HepG2 (cell line): ENCODE data around the gene UNC5C. TPM values are rescaled to one million over a fixed set of nuclear protein-coding genes. Genes with fewer than 3 reads are reported as not detected.

Experiments
- ATAC-seq: fragments of 200-7000 bp; cut with Tn5 transposase; 3 replicates; pipeline ENCODE4 v1.9.1; 2020; ENCODE audit warnings: mild to moderate bottlenecking, moderate library complexity
- BruUV-seq: library from RNA; stranded (reverse); fragments of 400-500 nt; replicated peaks from 2 replicates; lab custom pipeline; 2021; lab: Mats Ljungman, UMichigan
- CTCF ChIA-PET: fragments of 300-600 bp; formaldehyde crosslinking; extraction: SDS; loops from one replicate; lab custom pipeline; 2021; ENCODE audit warnings: low total read pairs, inconsistent platforms, low intra/inter-chr PET ratio; lab: Yijun Ruan, JAX
- POLR2A ChIA-PET: fragments of 350-600 bp; sonication (Branson Sonifier 250); formaldehyde crosslinking; loops from one replicate; lab custom pipeline; 2020; ENCODE audit warnings: antibody characterized with exemption, inconsistent platforms; lab: Yijun Ruan, JAX
- DNase-seq: peaks from one replicate; pipeline ENCODE4 v3.0.0-alpha.2; 2015; ENCODE audit warnings: low spot score
- FAIRE-seq: peaks from 3 replicates; lab custom pipeline; 2011; peaks lifted over from hg19 to GRCh38; lab: Jason Lieb, UNC
- H2AFZ ChIP-seq: one replicate; pipeline ENCODE4 v1.6.1; 2011; ENCODE audit warnings: low read length, inconsistent platforms
- H3K27ac ChIP-seq: fragments of 300-600 bp; 3 replicates; pipeline ENCODE4 v1.8.0; 2011; ENCODE audit warnings: mixed run types, mild to moderate bottlenecking, mixed read lengths, low read length, inconsistent platforms; ENCODE audit not compliant: insufficient read depth; ENCODE audit errors: extremely low read length
- H3K27me3 ChIP-seq, 2 experiments: fragments of 200-600 bp in 1 of 2; 2 replicates in 1 of 2; 3 replicates in 1 of 2; pipeline versions ENCODE4 v1.6.0 to v1.8.0; 2011; ENCODE audit warnings: low read length in 2 of 2, mild to moderate bottlenecking in 2 of 2, moderate library complexity in 2 of 2, inconsistent platforms in 1 of 2; ENCODE audit not compliant: insufficient read depth in 2 of 2, control insufficient read depth in 1 of 2
- H3K36me3 ChIP-seq, 2 experiments: fragments of 200-600 bp in 1 of 2; replicated peaks in 1 of 2; 2 replicates in 1 of 2; 3 replicates in 1 of 2; pipeline versions ENCODE4 v1.5.1 to v1.8.0; 2011; ENCODE audit warnings: low read length in 2 of 2, inconsistent platforms in 1 of 2; ENCODE audit not compliant: insufficient read depth in 2 of 2, control insufficient read depth in 1 of 2
- H3K4me1 ChIP-seq: 2 replicates; pipeline ENCODE4 v1.5.1; 2012; ENCODE audit warnings: low read length, inconsistent platforms; ENCODE audit not compliant: insufficient read depth
- H3K4me2 ChIP-seq: 2 replicates; pipeline ENCODE4 v1.6.0; 2011; ENCODE audit warnings: low read depth, low read length, inconsistent platforms
- H3K4me3 ChIP-seq, 3 experiments: fragments of 200-600 bp in 1 of 3; sonication (generic), shearing (Covaris generic) in 1 of 3; replicated peaks in 1 of 3; 2 replicates each; pipeline ENCODE4 v1.5.1; 2011 to 2016; ENCODE audit warnings: low read length in 3 of 3, inconsistent platforms in 2 of 3, low read depth in 2 of 3, mild to moderate bottlenecking in 2 of 3, control low read depth in 1 of 3, mixed read lengths in 1 of 3; ENCODE audit not compliant: insufficient read depth in 1 of 3
- H3K79me2 ChIP-seq: one replicate; pipeline ENCODE4 v1.6.1; 2011; ENCODE audit warnings: low read length, inconsistent platforms; ENCODE audit not compliant: insufficient read depth
- H3K9ac ChIP-seq: 2 replicates; pipeline ENCODE4 v1.6.0; 2011; ENCODE audit warnings: mild to moderate bottlenecking, low read depth, low read length, inconsistent platforms; ENCODE audit not compliant: insufficient read depth
- H3K9me3 ChIP-seq: 2 replicates; pipeline ENCODE4 v1.5.1; 2012; ENCODE audit warnings: mild to moderate bottlenecking, low read length
- H4K20me1 ChIP-seq: 2 replicates; pipeline ENCODE4 v1.6.0; 2011; ENCODE audit warnings: inconsistent platforms, mild to moderate bottlenecking, low read length, moderate library complexity; ENCODE audit not compliant: insufficient read depth
- ARID3A ChIP-seq: IDR thresholded peaks from 2 replicates; pipeline ENCODE4 v1.6.1; 2012; ENCODE audit warnings: low read depth, low read length, improper control_type of control experiment
- CBX5 ChIP-seq: sonication (generic); formaldehyde crosslinking; IDR thresholded peaks from 2 replicates; pipeline ENCODE4 v1.4.0; 2020; ENCODE audit warnings: missing genetic modification reagents, borderline replicate concordance
- EED ChIP-seq: sonication (generic); formaldehyde crosslinking; IDR thresholded peaks from 2 replicates; pipeline ENCODE4 v1.5.0; 2020; ENCODE audit warnings: mild to moderate bottlenecking, missing genetic modification reagents
- GABPB1 ChIP-seq: IDR thresholded peaks from 2 replicates; pipeline ENCODE4 v1.6.1; 2016; ENCODE audit warnings: mild to moderate bottlenecking, missing genetic modification reagents, moderate library complexity, missing compliant biosample characterization
- KAT7 ChIP-seq: IDR thresholded peaks from 2 replicates; pipeline ENCODE4 v1.6.1; 2018; ENCODE audit warnings: borderline replicate concordance, missing compliant biosample characterization
- NFYB ChIP-seq: sonication (generic); formaldehyde crosslinking; IDR thresholded peaks from 2 replicates; pipeline ENCODE4 v1.4.0; 2020; ENCODE audit warnings: missing genetic modification reagents
- RCOR2 ChIP-seq: IDR thresholded peaks from 2 replicates; pipeline ENCODE4 v1.6.1; 2016; ENCODE audit warnings: missing biosample characterization, missing genetic modification reagents
- SP140L ChIP-seq: sonication (generic); formaldehyde crosslinking; IDR thresholded peaks from 2 replicates; pipeline ENCODE4 v1.4.0; 2020; ENCODE audit warnings: missing genetic modification reagents, borderline replicate concordance
- TCF7 ChIP-seq: sonication (generic); IDR thresholded peaks from 2 replicates; pipeline ENCODE4 v1.6.1; 2016; ENCODE audit warnings: antibody characterized with exemption, low read depth
- ZKSCAN5 ChIP-seq: sonication (generic); formaldehyde crosslinking; IDR thresholded peaks from 2 replicates; pipeline ENCODE4 v1.5.1; 2020; ENCODE audit warnings: mild to moderate bottlenecking, missing genetic modification reagents
- ZNF20 ChIP-seq: sonication (generic); formaldehyde crosslinking; IDR thresholded peaks from 2 replicates; pipeline ENCODE4 v1.4.0; 2020; ENCODE audit warnings: mild to moderate bottlenecking, moderate library complexity, missing genetic modification reagents
- ZNF441 ChIP-seq: sonication (generic); formaldehyde crosslinking; IDR thresholded peaks from 2 replicates; pipeline ENCODE4 v1.7.0; 2021; ENCODE audit warnings: missing genetic modification reagents, borderline replicate concordance
- ZNF558 ChIP-seq: sonication (generic); formaldehyde crosslinking; IDR thresholded peaks from 2 replicates; pipeline ENCODE4 v1.9.0; 2022; ENCODE audit warnings: mild to moderate bottlenecking, missing genetic modification reagents, borderline replicate concordance
- ZNF569 ChIP-seq: sonication (generic); formaldehyde crosslinking; IDR thresholded peaks from 2 replicates; pipeline ENCODE4 v1.5.0; 2020; ENCODE audit warnings: mild to moderate bottlenecking, missing genetic modification reagents, moderate library complexity, borderline replicate concordance
- ZNF577 ChIP-seq: sonication (generic); formaldehyde crosslinking; IDR thresholded peaks from 2 replicates; pipeline ENCODE4 v1.4.0; 2020; ENCODE audit warnings: mild to moderate bottlenecking, low read depth, missing genetic modification reagents, borderline replicate concordance
- WGBS: methylation state at CpG from one replicate; pipeline ENCODE4 v1.1.6; 2017; ENCODE audit warnings: low lambda C conversion rate; 5-methylcytosine and 5-hydroxymethylcytosine counted together
- in situ Hi-C: cut with HindIII; loops from 2 replicates; pipeline ENCODE4 v1.10.0; 2017; ENCODE audit warnings: low pct_unique_long_range_greater_than_20kb; ENCODE audit not compliant: extremely low pct_ligation_motif_present
- intact Hi-C: fragments of 100-400 bp; cut with micrococcal nuclease; formaldehyde crosslinking; loops from one replicate; pipeline ENCODE4 v1.10.0; 2022; ENCODE audit not compliant: unreplicated experiment
- polyA plus RNA-seq, 8 experiments: library from polyadenylated mRNA; depleted of rRNA in 3 of 8; stranded (reverse) in 7 of 8; unstranded in 1 of 8; fragments of >200 nt; fragmentation: Illumina TruSeq in 4 of 8; extraction: Trizol in 4 of 8; gene quantifications; 2 replicates each; pipeline versions ENCODE4 v1.2.1 to v1.2.3, GENCODE V29; 2011 to 2016; ENCODE audit warnings: low read depth in 4 of 8, missing spikeins in 1 of 8, mixed read lengths in 1 of 8; ENCODE audit not compliant: insufficient read depth in 1 of 8
- total RNA-seq, 5 experiments: library from RNA; depleted of rRNA; stranded (reverse); fragments of >200 nt; fragmentation: Illumina TruSeq; extraction: Trizol; gene quantifications; 2 replicates each; pipeline ENCODE4 v1.2.3, GENCODE V29; 2016; ENCODE audit warnings: low read depth in 1 of 5
- TF ChIP-seq, protein P1 (sequence below): sonication (generic); formaldehyde crosslinking; IDR thresholded peaks from 2 replicates; pipeline ENCODE4 v1.4.0; 2020; ENCODE audit warnings: missing genetic modification reagents
- TF ChIP-seq, protein P2 (sequence below): sonication (generic); formaldehyde crosslinking; IDR thresholded peaks from 2 replicates; pipeline ENCODE4 v1.5.0; 2020; ENCODE audit warnings: mild to moderate bottlenecking, missing genetic modification reagents

The UNC5C gene
- total and polyA plus RNA-seq, 2 of the 13 experiments (the other 11 are each of a cell fraction or from before 2014, with no cell fraction given), result not detected

DNA sequence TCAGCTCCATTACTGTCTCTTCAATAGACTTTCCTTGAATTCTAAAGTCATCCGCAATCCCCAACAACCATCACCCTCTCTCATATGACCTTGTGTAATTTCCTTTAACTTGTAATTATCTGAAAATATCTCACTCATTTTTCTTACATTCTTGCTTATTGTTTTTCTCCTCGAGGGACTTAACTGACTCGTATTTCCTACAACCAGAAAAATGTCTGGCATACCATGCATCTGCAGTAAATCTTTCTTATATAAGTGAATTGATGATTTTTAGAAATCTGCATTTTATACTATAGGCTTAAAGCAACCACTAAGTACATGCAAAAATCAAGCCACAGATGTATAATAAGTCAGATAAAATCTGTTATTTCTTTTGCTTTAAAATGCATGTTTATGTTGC, 276.7 kb downstream of the UNC5C start (continued):
- TF ChIP-seq KAT7 (CRISPR knock-in tag), result no peak
- no peak for TF ChIP-seq ZNF441
- no peak for TF ChIP-seq CBX5 (CRISPR knock-in tag)
- TF ChIP-seq SP140L (CRISPR knock-in tag), result no peak

DNA sequence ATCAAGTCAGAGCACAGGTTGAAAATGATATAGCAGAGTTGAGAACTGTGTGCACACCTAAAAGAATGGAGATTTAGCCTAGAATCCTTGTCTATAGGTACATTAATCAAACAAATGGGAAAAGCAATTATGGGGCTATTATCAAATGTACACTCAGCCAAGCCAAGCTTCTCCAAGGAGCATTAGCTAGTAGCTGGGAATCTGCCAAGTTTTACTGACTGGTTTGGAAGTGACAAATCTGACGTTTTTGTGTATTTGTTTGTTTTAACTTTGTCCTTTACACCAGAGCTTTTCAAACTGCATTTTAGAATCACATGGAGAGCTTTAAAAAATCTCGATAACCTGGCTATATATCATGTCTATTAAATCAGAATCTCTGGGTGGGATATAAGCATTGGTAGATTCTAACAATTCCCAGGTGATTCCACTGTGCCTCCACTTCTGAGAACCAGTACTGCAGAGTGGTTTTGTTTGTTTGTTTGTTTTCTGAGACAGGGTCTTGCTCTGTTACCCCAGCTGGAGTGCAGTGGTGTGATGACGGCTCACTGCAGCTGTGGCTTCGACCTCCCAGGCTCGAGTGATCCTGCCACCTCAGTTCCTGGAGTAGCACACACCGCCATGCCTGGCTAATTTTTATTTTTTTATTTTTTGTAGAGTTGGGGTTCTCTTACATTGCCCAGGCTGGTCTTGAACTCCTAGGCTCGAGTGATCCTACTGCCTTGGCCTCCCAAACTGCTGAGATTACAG, 279.8 kb downstream of the UNC5C start:
- ATAC-seq, result no peak
- no peaks in the 10 kb centered on the region for H4K20me1 ChIP-seq
- no peak overlapping the region for H3K9ac ChIP-seq
- H3K79me2 ChIP-seq, result no peaks in the 10 kb centered on the region
- H3K4me2 ChIP-seq, result no peak overlapping the region
- no TSS peak for BruUV-seq
- H2AFZ ChIP-seq, result no peak overlapping the region
- H3K9me3 ChIP-seq, result no peaks in the 10 kb centered on the region
- in situ Hi-C loops (no loop called here), intact Hi-C loops (no loop called here)
- ChIA-PET POLR2A (no interaction called here), CTCF (no interaction called here)
- FAIRE-seq, result no peak
- H3K4me1 ChIP-seq, result no peaks in the 10 kb centered on the region
- no peak overlapping the region for H3K4me3 ChIP-seq
- H3K27me3 ChIP-seq, result no peaks in the 10 kb centered on the region
- H3K27ac ChIP-seq, result no peak overlapping the region
- no peaks in the 10 kb centered on the region for H3K36me3 ChIP-seq
- WGBS, result 17% methylated on average over 7 of the region's 7 CpGs
- no peak for DNase-seq
- no peak for TF ChIP-seq ZNF20
- no peak for TF ChIP-seq ZKSCAN5 (CRISPR knock-in tag)
- TF ChIP-seq, protein P1, sequence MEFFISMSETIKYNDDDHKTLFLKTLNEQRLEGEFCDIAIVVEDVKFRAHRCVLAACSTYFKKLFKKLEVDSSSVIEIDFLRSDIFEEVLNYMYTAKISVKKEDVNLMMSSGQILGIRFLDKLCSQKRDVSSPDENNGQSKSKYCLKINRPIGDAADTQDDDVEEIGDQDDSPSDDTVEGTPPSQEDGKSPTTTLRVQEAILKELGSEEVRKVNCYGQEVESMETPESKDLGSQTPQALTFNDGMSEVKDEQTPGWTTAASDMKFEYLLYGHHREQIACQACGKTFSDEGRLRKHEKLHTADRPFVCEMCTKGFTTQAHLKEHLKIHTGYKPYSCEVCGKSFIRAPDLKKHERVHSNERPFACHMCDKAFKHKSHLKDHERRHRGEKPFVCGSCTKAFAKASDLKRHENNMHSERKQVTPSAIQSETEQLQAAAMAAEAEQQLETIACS (CRISPR knock-in tag), result no peak
- no peak for TF ChIP-seq RCOR2
- TF ChIP-seq ARID3A, result no peak
- no peak for TF ChIP-seq NFYB
- TF ChIP-seq, protein P2, sequence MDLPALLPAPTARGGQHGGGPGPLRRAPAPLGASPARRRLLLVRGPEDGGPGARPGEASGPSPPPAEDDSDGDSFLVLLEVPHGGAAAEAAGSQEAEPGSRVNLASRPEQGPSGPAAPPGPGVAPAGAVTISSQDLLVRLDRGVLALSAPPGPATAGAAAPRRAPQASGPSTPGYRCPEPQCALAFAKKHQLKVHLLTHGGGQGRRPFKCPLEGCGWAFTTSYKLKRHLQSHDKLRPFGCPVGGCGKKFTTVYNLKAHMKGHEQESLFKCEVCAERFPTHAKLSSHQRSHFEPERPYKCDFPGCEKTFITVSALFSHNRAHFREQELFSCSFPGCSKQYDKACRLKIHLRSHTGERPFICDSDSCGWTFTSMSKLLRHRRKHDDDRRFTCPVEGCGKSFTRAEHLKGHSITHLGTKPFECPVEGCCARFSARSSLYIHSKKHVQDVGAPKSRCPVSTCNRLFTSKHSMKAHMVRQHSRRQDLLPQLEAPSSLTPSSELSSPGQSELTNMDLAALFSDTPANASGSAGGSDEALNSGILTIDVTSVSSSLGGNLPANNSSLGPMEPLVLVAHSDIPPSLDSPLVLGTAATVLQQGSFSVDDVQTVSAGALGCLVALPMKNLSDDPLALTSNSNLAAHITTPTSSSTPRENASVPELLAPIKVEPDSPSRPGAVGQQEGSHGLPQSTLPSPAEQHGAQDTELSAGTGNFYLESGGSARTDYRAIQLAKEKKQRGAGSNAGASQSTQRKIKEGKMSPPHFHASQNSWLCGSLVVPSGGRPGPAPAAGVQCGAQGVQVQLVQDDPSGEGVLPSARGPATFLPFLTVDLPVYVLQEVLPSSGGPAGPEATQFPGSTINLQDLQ, result no peak
- no peak for TF ChIP-seq EED (CRISPR knock-in tag)
- no peak for TF ChIP-seq ZNF558 (CRISPR knock-in tag)
- no peak for TF ChIP-seq TCF7
- TF ChIP-seq GABPB1 (CRISPR knock-in tag), result no peak
- no peak for TF ChIP-seq ZNF569 (CRISPR knock-in tag)
- no peak for TF ChIP-seq ZNF577 (CRISPR knock-in tag)
